SK-N-SH (cell line): Measurements from ENCODE around the gene RHOT2. TPM values are rescaled to one million over a fixed set of nuclear protein-coding genes. Genes with fewer than 3 reads are reported as not detected.
A peak's percentile ranks its signal among the peaks of the same experiment; 100 is the strongest.

Experiments used
- CTCF ChIA-PET: fragments of 300-600, 350-600 bp; formaldehyde crosslinking; extraction: SDS; loops from one replicate; lab custom pipeline; 2021; lab: Yijun Ruan, JAX
- POLR2A ChIA-PET: fragments of 350-600 bp; sonication (Branson Sonifier 250); formaldehyde crosslinking; extraction: SDS; loops from one replicate; lab custom pipeline; 2020; ENCODE audit warnings: antibody characterized with exemption, inconsistent platforms; lab: Yijun Ruan, JAX
- DNase-seq: peaks from one replicate; pipeline ENCODE4 v3.0.0; 2012
- H2AFZ ChIP-seq: fragments of 200-600 bp; sonication (generic); 2 replicates; pipeline ENCODE4 v1.8.1; 2016; ENCODE audit warnings: antibody characterized with exemption, mild to moderate bottlenecking, low read depth
- H3F3A ChIP-seq: fragments of 200-600 bp; sonication (generic); replicated peaks from 2 replicates; pipeline ENCODE3; 2016; ENCODE audit warnings: antibody characterized with exemption, mild to moderate bottlenecking; ENCODE audit not compliant: insufficient read depth
- H3K27ac ChIP-seq, 2 experiments: fragments of 200-500 bp in 1 of 2; fragments of 200-600 bp in 1 of 2; sonication (Bioruptor generic) in 1 of 2; sonication (generic), shearing (Covaris generic) in 1 of 2; 2 replicates each; pipeline versions ENCODE4 v1.5.1 to v1.6.1; 2014 to 2016; ENCODE audit warnings: low read depth in 2 of 2, inconsistent platforms in 1 of 2, low read length in 1 of 2, mild to moderate bottlenecking in 1 of 2, mixed read lengths in 1 of 2
- H3K27me3 ChIP-seq: fragments of 200-600 bp; sonication (generic), shearing (Covaris generic); 2 replicates; pipeline ENCODE4 v1.6.1; 2016; ENCODE audit warnings: mixed run types; ENCODE audit not compliant: insufficient read depth
- H3K36me3 ChIP-seq, 2 experiments: fragments of 200-500 bp in 1 of 2; fragments of 200-600 bp in 1 of 2; sonication (Bioruptor generic) in 1 of 2; sonication (generic) in 1 of 2; replicated peaks in 1 of 2; 2 replicates each; pipeline versions ENCODE3 to v1.5.1; 2014 to 2016; ENCODE audit warnings: low read length in 1 of 2, mild to moderate bottlenecking in 1 of 2; ENCODE audit not compliant: insufficient read depth in 2 of 2, control insufficient read depth in 1 of 2
- H3K4me1 ChIP-seq, 2 experiments: fragments of 200-500 bp in 1 of 2; fragments of 200-600 bp in 1 of 2; sonication (Bioruptor generic) in 1 of 2; sonication (generic), shearing (Covaris generic) in 1 of 2; 2 replicates each; pipeline versions ENCODE4 v1.5.1 to v1.6.1; 2014 to 2016; ENCODE audit warnings: low read depth in 1 of 2, low read length in 1 of 2, mixed run types in 1 of 2; ENCODE audit not compliant: insufficient read depth in 2 of 2, control insufficient read depth in 1 of 2
- H3K4me2 ChIP-seq: fragments of 200-600 bp; sonication (generic), shearing (Covaris generic); 2 replicates; pipeline ENCODE4 v1.6.1; 2017; ENCODE audit warnings: mixed run types
- H3K4me3 ChIP-seq, 2 experiments: fragments of 200-500 bp in 1 of 2; fragments of 200-600 bp in 1 of 2; sonication (Bioruptor generic) in 1 of 2; sonication (generic), shearing (Covaris generic) in 1 of 2; 2 replicates each; pipeline versions ENCODE4 v1.5.1 to v1.8.1; 2014 to 2016; ENCODE audit warnings: low read depth in 2 of 2, inconsistent platforms in 1 of 2, low read length in 1 of 2, mild to moderate bottlenecking in 1 of 2, mixed read lengths in 1 of 2, moderate library complexity in 1 of 2
- H3K79me2 ChIP-seq: fragments of 200-600 bp; sonication (generic); 2 replicates; pipeline ENCODE4 v1.8.1; 2017; ENCODE audit warnings: mild to moderate bottlenecking; ENCODE audit not compliant: insufficient read depth
- H3K9ac ChIP-seq: fragments of 200-600 bp; sonication (generic); 2 replicates; pipeline ENCODE4 v1.6.1; 2017; ENCODE audit warnings: mixed run types
- H3K9me2 ChIP-seq: fragments of 200-600 bp; sonication (generic); 2 replicates; pipeline ENCODE4 v1.6.1; 2017; ENCODE audit warnings: mixed run types
- H3K9me3 ChIP-seq: fragments of 200-600 bp; sonication (generic); 2 replicates; pipeline ENCODE4 v1.6.1; 2017; ENCODE audit warnings: mixed run types, mild to moderate bottlenecking, moderate library complexity
- H4K20me1 ChIP-seq: fragments of 200-600 bp; sonication (generic); 2 replicates; pipeline ENCODE4 v1.6.1; 2017; ENCODE audit warnings: mild to moderate bottlenecking, mixed run types; ENCODE audit not compliant: insufficient read depth
- CHD2 ChIP-seq: fragments of 150-350 bp; IDR thresholded peaks from 2 replicates; pipeline ENCODE4 v1.6.1; 2018; ENCODE audit warnings: low read length; ENCODE audit not compliant: partially characterized antibody
- FOSL2 ChIP-seq: IDR thresholded peaks from 2 replicates; pipeline ENCODE4 v1.4.0; 2012; ENCODE audit warnings: low read depth, mild to moderate bottlenecking, moderate library complexity, borderline replicate concordance
- FOXJ3 ChIP-seq: sonication (generic); formaldehyde crosslinking; IDR thresholded peaks from 2 replicates; pipeline ENCODE4 v1.5.1; 2020; ENCODE audit warnings: mild to moderate bottlenecking, missing genetic modification reagents
- GABPA ChIP-seq: IDR thresholded peaks from 2 replicates; pipeline ENCODE4 v1.4.0; 2012; ENCODE audit warnings: low read depth, mild to moderate bottlenecking
- RAD21 ChIP-seq: IDR thresholded peaks from 2 replicates; pipeline ENCODE4 v1.6.1; 2012; ENCODE audit warnings: mild to moderate bottlenecking, low read length
- REST ChIP-seq: IDR thresholded peaks from 2 replicates; pipeline ENCODE4 v1.6.1; 2012; ENCODE audit warnings: mild to moderate bottlenecking, low read depth, low read length, moderate library complexity
- TEAD4 ChIP-seq: IDR thresholded peaks from 2 replicates; pipeline ENCODE4 v1.4.0; 2012; ENCODE audit warnings: mild to moderate bottlenecking, borderline replicate concordance; ENCODE audit not compliant: insufficient read depth
- WGBS: methylation state at CpG from one replicate; pipeline ENCODE4 v1.1.6; 2017; ENCODE audit warnings: low lambda C conversion rate; 5-methylcytosine and 5-hydroxymethylcytosine counted together
- polyA plus RNA-seq, 3 experiments: library from polyadenylated mRNA; depleted of rRNA; stranded (reverse); fragments of >200 nt; gene quantifications; 2 replicates each; pipeline ENCODE4 v1.2.3, GENCODE V29; 2012
- TF ChIP-seq, protein P1 (sequence below): IDR thresholded peaks from 2 replicates; pipeline ENCODE4; 2012
- TF ChIP-seq, protein P2 (sequence below): IDR thresholded peaks from 2 replicates; pipeline ENCODE4 v1.4.0; 2012; ENCODE audit warnings: low read depth, borderline replicate concordance

Gene RHOT2
- polyA plus RNA-seq, 1 of the 3 experiments (the other 2 are of a cell fraction) = 229 TPM

- TF ChIP-seq, protein P1, sequence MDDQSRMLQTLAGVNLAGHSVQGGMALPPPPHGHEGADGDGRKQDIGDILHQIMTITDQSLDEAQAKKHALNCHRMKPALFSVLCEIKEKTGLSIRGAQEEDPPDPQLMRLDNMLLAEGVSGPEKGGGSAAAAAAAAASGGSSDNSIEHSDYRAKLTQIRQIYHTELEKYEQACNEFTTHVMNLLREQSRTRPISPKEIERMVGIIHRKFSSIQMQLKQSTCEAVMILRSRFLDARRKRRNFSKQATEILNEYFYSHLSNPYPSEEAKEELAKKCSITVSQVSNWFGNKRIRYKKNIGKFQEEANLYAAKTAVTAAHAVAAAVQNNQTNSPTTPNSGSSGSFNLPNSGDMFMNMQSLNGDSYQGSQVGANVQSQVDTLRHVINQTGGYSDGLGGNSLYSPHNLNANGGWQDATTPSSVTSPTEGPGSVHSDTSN = no peak
- TF ChIP-seq TEAD4 (no peak), RAD21 (no peak)
Observed at GRCh38 chr16:703406-703805, 35.5 kb downstream of the RHOT2 start (continued).

GRCh38 chr16:704047-704446 is 36.1 kb downstream of the RHOT2 start:
- CTCF ChIA-PET = interaction anchor here (0.5 to 22.4 kb wide), 9 partner anchors 9 to 77 kb away, joined by 3 to 358 read pairs (median 4); partner anchors contain the start of genes ANTKMT, CCDC78, CIAO3 and HAGHL
- Histone ChIP-seq H3K4me3 (peak overlapping the region; percentile 78 to 82; a peak in 3 of 4 replicates), H4K20me1 (peaks cover 56% of the 10 kb centered on the region), H3K4me1 (peaks cover 4 to 20% of the 10 kb centered on the region in 2 experiments; a peak in 1 of 4 replicates), H2AFZ (no peak overlapping the region), H3K9ac (0 out of 2 replicates have a peak overlapping the region, but pooled peaks have one; percentile 85), H3K9me2 (no peaks in the 10 kb centered on the region), H3K36me3 (no peaks in the 10 kb centered on the region), H3K4me2 (peak overlapping the region; percentile 95), H3F3A (peaks cover 5% of the 10 kb centered on the region), H3K27me3 (no peaks in the 10 kb centered on the region), H3K27ac (peak overlapping the region in 1 of 2 experiments; percentile 11; a peak in 2 of 4 replicates), H3K79me2 (peaks cover 55% of the 10 kb centered on the region), H3K9me3 (no peaks in the 10 kb centered on the region)
- 79% methylated on average over 6 of the region's 7 CpGs for WGBS
- no peak for DNase-seq
- TF ChIP-seq GABPA = no peak
- TF ChIP-seq FOXJ3 (CRISPR knock-in tag) = no peak
- no peak for TF ChIP-seq FOSL2
- no peak for TF ChIP-seq CHD2
- POLR2A ChIA-PET = interaction anchor here (1.7 to 2.0 kb wide), 2 partner anchors 14 to 24 kb away, joined by 5 to 7 read pairs; partner anchors contain the start of gene WDR24

DNA sequence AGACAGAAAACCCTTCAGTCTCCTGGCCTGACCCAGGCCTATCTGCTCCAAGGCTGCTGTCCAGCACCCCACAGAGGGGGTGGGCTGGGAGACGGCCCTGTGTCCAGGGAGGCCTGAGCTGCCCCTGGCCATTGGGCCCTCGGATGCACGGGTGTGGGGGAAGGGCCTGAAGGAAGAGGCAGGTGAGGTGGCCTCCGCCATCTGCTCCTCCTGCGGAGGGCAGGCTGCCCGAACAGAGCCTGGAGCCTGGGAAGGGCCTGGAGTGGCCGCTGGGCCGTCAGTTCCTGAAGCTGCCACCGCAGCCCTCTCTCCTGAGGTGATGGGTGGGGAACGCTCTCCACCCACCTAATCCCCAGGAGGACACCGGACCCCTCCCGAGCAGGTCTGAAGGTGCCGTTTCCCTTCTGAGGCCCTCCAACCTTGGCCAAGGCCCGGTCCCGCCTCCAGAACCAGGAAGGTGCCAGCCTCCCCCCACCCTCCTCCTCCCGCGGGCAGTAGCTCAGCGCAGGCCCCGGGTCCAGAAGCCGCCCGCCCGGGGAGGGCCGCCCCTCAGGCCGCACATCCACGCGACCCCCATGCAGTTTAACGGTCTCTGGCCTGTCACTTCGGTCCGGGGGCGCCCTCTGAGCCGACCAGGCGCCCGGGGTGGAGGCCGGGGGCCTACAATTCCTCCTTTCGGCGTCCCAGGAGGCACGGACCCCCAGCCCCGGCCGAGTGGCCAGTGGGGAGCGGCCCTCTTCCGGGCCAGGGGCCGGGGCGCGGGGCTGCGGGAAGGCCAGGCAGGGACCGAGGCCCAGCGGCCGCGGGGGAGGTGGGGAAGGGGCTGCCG is 36.8 kb downstream of the RHOT2 start:
- no peaks in the 10 kb centered on the region for H3K9me2 ChIP-seq
- 21% methylated on average over 21 of the region's 50 CpGs for WGBS
- H3K9me3 ChIP-seq = no peaks in the 10 kb centered on the region
- H3K4me3 ChIP-seq = peak overlapping the region; percentile 78 to 82
- H3K27me3 ChIP-seq = no peaks in the 10 kb centered on the region
- H3K4me2 ChIP-seq = peak overlapping the region; percentile 95
- H4K20me1 ChIP-seq = peaks cover 49% of the 10 kb centered on the region
- ChIA-PET CTCF (interaction anchor here (0.5 to 22.4 kb wide), 9 partner anchors 8 to 80 kb away, joined by 3 to 358 read pairs (median 4); partner anchors contain the start of genes ANTKMT, CCDC78, CIAO3 and HAGHL), POLR2A (interaction anchor here (1.7 to 2.0 kb wide), 2 partner anchors 14 to 24 kb away, joined by 5 to 7 read pairs; partner anchors contain the start of gene WDR24)
- H3K79me2 ChIP-seq = peaks cover 49% of the 10 kb centered on the region
- H3F3A ChIP-seq = peaks cover 6% of the 10 kb centered on the region
- peak overlapping the region; percentile 11 to 48; a peak in 2 of 4 replicates for H3K27ac ChIP-seq
- H3K9ac ChIP-seq = peak overlapping the region; percentile 85
- TF ChIP-seq, protein P2, sequence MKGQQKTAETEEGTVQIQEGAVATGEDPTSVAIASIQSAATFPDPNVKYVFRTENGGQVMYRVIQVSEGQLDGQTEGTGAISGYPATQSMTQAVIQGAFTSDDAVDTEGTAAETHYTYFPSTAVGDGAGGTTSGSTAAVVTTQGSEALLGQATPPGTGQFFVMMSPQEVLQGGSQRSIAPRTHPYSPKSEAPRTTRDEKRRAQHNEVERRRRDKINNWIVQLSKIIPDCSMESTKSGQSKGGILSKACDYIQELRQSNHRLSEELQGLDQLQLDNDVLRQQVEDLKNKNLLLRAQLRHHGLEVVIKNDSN = no peak
- TF ChIP-seq REST = peak; percentile 91
- no peaks in the 10 kb centered on the region for H3K36me3 ChIP-seq
- no peak overlapping the region for H2AFZ ChIP-seq
- DNase-seq = peak; percentile 74
- H3K4me1 ChIP-seq = peaks cover 5 to 27% of the 10 kb centered on the region in 2 experiments; a peak in 2 of 4 replicates
